BLaER1 (cell line): Measurements from ENCODE around the gene DGCR6.
"Not testable (repeated sequence)": the region's sequence is repeated elsewhere in the genome, so short reads cannot be mapped to it uniquely, and the experiment has no call there.

Source experiments
- H3K27ac ChIP-seq: shearing (Covaris generic); formaldehyde crosslinking; 2 replicates; pipeline ENCODE4 v1.8.1; 2022
- H3K27me3 ChIP-seq: shearing (Covaris generic); formaldehyde crosslinking; 2 replicates; pipeline ENCODE4 v1.8.1; 2022
- H3K36me3 ChIP-seq: shearing (Covaris generic); formaldehyde crosslinking; 2 replicates; pipeline ENCODE4 v1.8.1; 2022
- H3K4me1 ChIP-seq: shearing (Covaris generic); formaldehyde crosslinking; 2 replicates; pipeline ENCODE4 v1.8.1; 2022
- H3K4me2 ChIP-seq: shearing (Covaris generic); formaldehyde crosslinking; 2 replicates; pipeline ENCODE4 v1.8.1; 2022
- H3K4me3 ChIP-seq: shearing (Covaris generic); formaldehyde crosslinking; 2 replicates; pipeline ENCODE4 v1.8.1; 2022
- H3K9ac ChIP-seq: shearing (Covaris generic); formaldehyde crosslinking; 2 replicates; pipeline ENCODE4 v1.8.1; 2022
- H3K9me3 ChIP-seq: shearing (Covaris generic); formaldehyde crosslinking; 2 replicates; pipeline ENCODE4 v1.8.1; 2022
- H4K20me1 ChIP-seq: shearing (Covaris generic); formaldehyde crosslinking; 2 replicates; pipeline ENCODE4 v1.8.1; 2022
- Cebpa-rat ChIP-seq: shearing (Covaris generic); IDR thresholded peaks from 2 replicates; pipeline ENCODE4 v1.8.1; 2022

Gene DGCR6

GRCh38 chr22:18909556-18909955 is 3.4 kb downstream of the DGCR6 start:
- no peak overlapping the region for H3K27ac ChIP-seq
- TF ChIP-seq Cebpa-rat: no peak
- no peaks in the 10 kb centered on the region for H3K9me3 ChIP-seq
- no peaks in the 10 kb centered on the region for H3K27me3 ChIP-seq
- no peaks in the 10 kb centered on the region for H3K4me1 ChIP-seq
- H3K36me3 ChIP-seq: no peaks in the 10 kb centered on the region
- H3K4me3 ChIP-seq: no peak overlapping the region
- H4K20me1 ChIP-seq: no peaks in the 10 kb centered on the region
- no peak overlapping the region for H3K4me2 ChIP-seq
- no peak overlapping the region for H3K9ac ChIP-seq

- H4K20me1 ChIP-seq, H3K4me2 ChIP-seq, H3K36me3 ChIP-seq, H3K4me1 ChIP-seq, H3K9ac ChIP-seq, H3K4me3 ChIP-seq, H3K27me3 ChIP-seq, H3K9me3 ChIP-seq, H3K27ac ChIP-seq: not testable (repeated sequence)
Measured at GRCh38 chr22:18911535-18911934, 5.4 kb downstream of the DGCR6 start.

GRCh38 chr22:18912264-18912946 is 6.3 kb downstream of the DGCR6 start:
- H3K27ac ChIP-seq, H4K20me1 ChIP-seq, H3K4me1 ChIP-seq, H3K27me3 ChIP-seq, H3K9me3 ChIP-seq, H3K4me2 ChIP-seq, H3K4me3 ChIP-seq, H3K9ac ChIP-seq, H3K36me3 ChIP-seq: not testable (repeated sequence)

GRCh38 chr22:18914558-18914957 is 8.4 kb downstream of the DGCR6 start:
- H3K4me2 ChIP-seq, H3K36me3 ChIP-seq, H3K9me3 ChIP-seq, H4K20me1 ChIP-seq, H3K27ac ChIP-seq, H3K27me3 ChIP-seq, H3K4me1 ChIP-seq, H3K9ac ChIP-seq, H3K4me3 ChIP-seq: not testable (repeated sequence)

GRCh38 chr22:18915550-18915949 is 9.4 kb downstream of the DGCR6 start:
- H3K4me2 ChIP-seq, H4K20me1 ChIP-seq, H3K9me3 ChIP-seq, H3K9ac ChIP-seq, H3K27me3 ChIP-seq, H3K27ac ChIP-seq, H3K36me3 ChIP-seq, H3K4me1 ChIP-seq, H3K4me3 ChIP-seq: not testable (repeated sequence)

- H3K9ac ChIP-seq, H3K27ac ChIP-seq, H3K4me2 ChIP-seq, H3K4me3 ChIP-seq, H4K20me1 ChIP-seq, H3K4me1 ChIP-seq, H3K27me3 ChIP-seq, H3K9me3 ChIP-seq, H3K36me3 ChIP-seq: not testable (repeated sequence)
Measured at GRCh38 chr22:18917818-18918217, 11.7 kb downstream of the DGCR6 start.

GRCh38 chr22:18920257-18920902 is 14.3 kb downstream of the DGCR6 start:
- not testable (repeated sequence) for H3K36me3 ChIP-seq, H3K27me3 ChIP-seq, H3K4me2 ChIP-seq, H3K9me3 ChIP-seq, H3K27ac ChIP-seq, H3K4me1 ChIP-seq, H4K20me1 ChIP-seq, H3K4me3 ChIP-seq, H3K9ac ChIP-seq

GRCh38 chr22:18925368-18926064 is 19.4 kb downstream of the DGCR6 start:
- H3K4me3 ChIP-seq: no peak overlapping the region
- H3K9ac ChIP-seq: no peak overlapping the region
- no peak overlapping the region for H3K4me2 ChIP-seq
- no peaks in the 10 kb centered on the region for H3K4me1 ChIP-seq
- H3K27ac ChIP-seq: no peak overlapping the region
- no peaks in the 10 kb centered on the region for H3K9me3 ChIP-seq
- TF ChIP-seq Cebpa-rat: no peak
- no peaks in the 10 kb centered on the region for H4K20me1 ChIP-seq
- no peaks in the 10 kb centered on the region for H3K36me3 ChIP-seq
- H3K27me3 ChIP-seq: no peaks in the 10 kb centered on the region

- H3K4me2 ChIP-seq: no peak overlapping the region
- H3K36me3 ChIP-seq: no peaks in the 10 kb centered on the region
- H3K27me3 ChIP-seq: no peaks in the 10 kb centered on the region
- no peaks in the 10 kb centered on the region for H3K4me1 ChIP-seq
- no peak overlapping the region for H3K27ac ChIP-seq
- H3K9ac ChIP-seq: no peak overlapping the region
- no peaks in the 10 kb centered on the region for H4K20me1 ChIP-seq
- H3K4me3 ChIP-seq: no peak overlapping the region
- TF ChIP-seq Cebpa-rat: no peak
- H3K9me3 ChIP-seq: no peaks in the 10 kb centered on the region
Measured at GRCh38 chr22:18927020-18927419, 20.9 kb downstream of the DGCR6 start.

- no peaks in the 10 kb centered on the region for H3K4me1 ChIP-seq
- H3K9ac ChIP-seq: no peak overlapping the region
- H3K9me3 ChIP-seq: no peaks in the 10 kb centered on the region
- no peaks in the 10 kb centered on the region for H3K36me3 ChIP-seq
- H3K27ac ChIP-seq: no peak overlapping the region
- no peaks in the 10 kb centered on the region for H4K20me1 ChIP-seq
- H3K4me2 ChIP-seq: no peak overlapping the region
- no peak for TF ChIP-seq Cebpa-rat
- no peak overlapping the region for H3K4me3 ChIP-seq
- no peaks in the 10 kb centered on the region for H3K27me3 ChIP-seq
Measured at GRCh38 chr22:18927573-18927972, 21.5 kb downstream of the DGCR6 start.

- no peak overlapping the region for H3K4me3 ChIP-seq
- H3K9me3 ChIP-seq: no peaks in the 10 kb centered on the region
- H3K27ac ChIP-seq: no peak overlapping the region
- no peaks in the 10 kb centered on the region for H4K20me1 ChIP-seq
- no peak overlapping the region for H3K4me2 ChIP-seq
- no peaks in the 10 kb centered on the region for H3K27me3 ChIP-seq
- H3K4me1 ChIP-seq: no peaks in the 10 kb centered on the region
- H3K9ac ChIP-seq: no peak overlapping the region
- no peaks in the 10 kb centered on the region for H3K36me3 ChIP-seq
- no peak for TF ChIP-seq Cebpa-rat
Measured at GRCh38 chr22:18929459-18929858, 23.3 kb downstream of the DGCR6 start.
